Thyroid gland (tissue), 4 donors: Measurements from ENCODE around the gene ANKRD40CL. TPM values are rescaled to one million over a fixed set of nuclear protein-coding genes. Genes with fewer than 3 reads are reported as not detected.

Source experiments
- DNase-seq, 2 donors: peaks; one replicate each; pipeline ENCODE4 v3.0.0-alpha.2; 2019
- H3K27ac ChIP-seq, 3 donors: fragments of 200-600 bp; sonication (generic); 1 replicate in 2 of 3; 2 replicates in 1 of 3; pipeline ENCODE4 v1.5.1; 2016 to 2019; ENCODE audit warnings: mild to moderate bottlenecking in 1 of 3, moderate library complexity in 1 of 3
- H3K27me3 ChIP-seq: fragments of 200-600 bp; sonication (generic); one replicate; pipeline ENCODE4 v1.5.1; 2019
- H3K36me3 ChIP-seq, 2 donors: fragments of 200-600 bp; sonication (generic); one replicate each; pipeline ENCODE4 v1.5.1; 2016 to 2019
- H3K4me1 ChIP-seq, 2 donors: fragments of 200-600 bp; sonication (generic); one replicate each; pipeline ENCODE4 v1.5.1; 2017 to 2019
- H3K4me3 ChIP-seq, 3 donors: fragments of 200-600 bp; sonication (generic); replicated peaks in 1 of 3; 1 replicate in 2 of 3; 2 replicates in 1 of 3; pipeline ENCODE4 v1.5.1; 2016; ENCODE audit warnings: mild to moderate bottlenecking in 1 of 3
- H3K9me3 ChIP-seq: fragments of 200-600 bp; sonication (generic); one replicate; pipeline ENCODE4 v1.5.1; 2017
- CTCF ChIP-seq, 6 experiments: fragments of 200-600 bp in 3 of 6; fragments of 450-650 bp in 3 of 6; sonication (generic) in 3 of 6; IDR thresholded peaks; one replicate each; pipeline ENCODE4 v1.5.1; 2016 to 2019; ENCODE audit warnings: antibody characterized with exemption in 6 of 6, mild to moderate bottlenecking in 2 of 6, inconsistent platforms in 1 of 6, moderate library complexity in 1 of 6
- POLR2A ChIP-seq, 2 donors: fragments of 450-650 bp; IDR thresholded peaks; one replicate each; pipeline ENCODE4 v1.6.1; 2017; ENCODE audit warnings: antibody characterized with exemption in 2 of 2, mild to moderate bottlenecking in 2 of 2, moderate library complexity in 1 of 2
- WGBS, 2 donors: methylation state at CpG; one replicate each; pipeline ENCODE4 v1.1.5; 2017; 5-methylcytosine and 5-hydroxymethylcytosine counted together
- intact Hi-C: fragments of 100-400 bp; cut with DNase I; formaldehyde crosslinking; loops from one replicate; pipeline ENCODE4 v1.15.1; 2023
- total RNA-seq, 4 donors: library from RNA; depleted of rRNA; stranded (reverse); fragments of >200 nt; gene quantifications; one replicate each; pipeline ENCODE4 v1.2.3, GENCODE V29; 2016

The ANKRD40CL gene
- total RNA-seq, 4 donors from 2014 or later: not detected

- Histone ChIP-seq H3K36me3 (peaks cover 73 to 82% of the 10 kb centered on the region in 2 donors), H3K9me3 (no peaks in the 10 kb centered on the region), H3K27ac (no peak overlapping the region), H3K27me3 (no peaks in the 10 kb centered on the region), H3K4me1 (no peaks in the 10 kb centered on the region), H3K4me3 (no peak overlapping the region)
- no peak for TF ChIP-seq POLR2A (IDR thresholded peaks at IDR 0.05)
- TF ChIP-seq CTCF (IDR thresholded peaks at IDR 0.05): no peak
- intact Hi-C loops: no loop called here
- no peak for DNase-seq
- 88 to 95% methylated on average over 6 of the region's 6 CpGs for WGBS, 2 donors
Observed at GRCh38 chr17:50749245-50749644, 18.1 kb downstream of the ANKRD40CL start.

- no peak for TF ChIP-seq POLR2A (IDR thresholded peaks at IDR 0.05)
- no peak for TF ChIP-seq CTCF (IDR thresholded peaks at IDR 0.05)
- Histone ChIP-seq H3K4me3 (no peak overlapping the region), H3K4me1 (no peaks in the 10 kb centered on the region), H3K27ac (no peak overlapping the region), H3K36me3 (peaks cover 84 to 94% of the 10 kb centered on the region in 2 donors), H3K9me3 (no peaks in the 10 kb centered on the region), H3K27me3 (no peaks in the 10 kb centered on the region)
- intact Hi-C loops: no loop called here
- DNase-seq: no peak
- WGBS, 2 donors: 92 to 96% methylated on average over 12 of the region's 12 CpGs
Observed at GRCh38 chr17:50745631-50746030, 21.7 kb downstream of the ANKRD40CL start.

GRCh38 chr17:50739098-50739497, 28.2 kb downstream of the ANKRD40CL start:
- Histone ChIP-seq H3K4me1 (peaks cover 0 to 12% of the 10 kb centered on the region in 2 donors), H3K4me3 (no peak overlapping the region), H3K9me3 (no peaks in the 10 kb centered on the region), H3K27me3 (no peaks in the 10 kb centered on the region), H3K27ac (no peak overlapping the region), H3K36me3 (peaks cover 38 to 40% of the 10 kb centered on the region in 2 donors)
- WGBS, 2 donors: 72 to 77% methylated on average over 2 of the region's 2 CpGs
- TF ChIP-seq POLR2A (IDR thresholded peaks at IDR 0.05): no peak
- no peak for TF ChIP-seq CTCF (IDR thresholded peaks at IDR 0.05)
- DNase-seq: no peak
- intact Hi-C loops: no loop called here

- Histone ChIP-seq H3K27ac (no peak overlapping the region), H3K4me1 (peaks cover 0 to 13% of the 10 kb centered on the region in 2 donors), H3K9me3 (no peaks in the 10 kb centered on the region), H3K27me3 (no peaks in the 10 kb centered on the region), H3K4me3 (no peak overlapping the region), H3K36me3 (peaks cover 19 to 22% of the 10 kb centered on the region in 2 donors)
- WGBS, 2 donors: 88% methylated on average over 2 of the region's 2 CpGs
- TF ChIP-seq POLR2A (IDR thresholded peaks at IDR 0.05) (no peak), CTCF (IDR thresholded peaks at IDR 0.05) (no peak)
- intact Hi-C loops: no loop called here
- DNase-seq: no peak
Observed at GRCh38 chr17:50737118-50737698, 30.1 kb downstream of the ANKRD40CL start.

- no peak for DNase-seq
- no peaks in the 10 kb centered on the region for H3K27me3 ChIP-seq
- intact Hi-C loops: no loop called here
- H3K27ac ChIP-seq: no peak overlapping the region
- peaks cover 0 to 27% of the 10 kb centered on the region in 2 donors for H3K4me1 ChIP-seq
- H3K9me3 ChIP-seq: no peaks in the 10 kb centered on the region
- H3K36me3 ChIP-seq: peaks cover 0 to 3% of the 10 kb centered on the region in 2 donors
- H3K4me3 ChIP-seq: no peak overlapping the region
- TF ChIP-seq CTCF (IDR thresholded peaks at IDR 0.05) (no peak), POLR2A (IDR thresholded peaks at IDR 0.05) (no peak)
- 80 to 86% methylated on average over 3 of the region's 3 CpGs for WGBS, 2 donors
Observed at GRCh38 chr17:50735287-50735686, 32.0 kb downstream of the ANKRD40CL start.
